HG03520 (cell line): ENCODE data around the gene CIZ1.

Experiments
- ATAC-seq: cut with Tn5 transposase; IDR thresholded peaks from one replicate; pipeline ENCODE4 v1.9.1; 2021; ENCODE audit warnings: mild to moderate bottlenecking, moderate library complexity; ENCODE audit not compliant: unreplicated experiment

Gene CIZ1

GRCh38 chr9:128163523-128164306, 27.7 kb downstream of the CIZ1 start:
- no peak for ATAC-seq

- ATAC-seq: no peak
Observed at GRCh38 chr9:128163027-128163515, 28.3 kb downstream of the CIZ1 start.

- no peak for ATAC-seq
Observed at GRCh38 chr9:128162215-128163026, 29.0 kb downstream of the CIZ1 start.

GRCh38 chr9:128161215-128161902, 30.0 kb downstream of the CIZ1 start:
- ATAC-seq: no peak

- peak; percentile 1 for ATAC-seq
Observed at GRCh38 chr9:128160603-128160987, 30.8 kb downstream of the CIZ1 start.

GRCh38 chr9:128159784-128160602, 31.4 kb downstream of the CIZ1 start, which contains the start of gene BBLN:
Gene BBLN (plus strand): TSS chr9:128160265. CDS start chr9:128160408, 143 bp downstream.
- peak; percentile 67 for ATAC-seq

GRCh38 chr9:128159522-128159783, 31.9 kb downstream of the CIZ1 start:
- ATAC-seq: no peak

GRCh38 chr9:128155736-128156500, 35.5 kb downstream of the CIZ1 start:
- no peak for ATAC-seq

GRCh38 chr9:128153947-128154695, 37.3 kb downstream of the CIZ1 start:
- ATAC-seq: no peak

GRCh38 chr9:128153060-128153946, 38.1 kb downstream of the CIZ1 start:
- no peak for ATAC-seq

- ATAC-seq: no peak
Observed at GRCh38 chr9:128152133-128153059, 39.0 kb downstream of the CIZ1 start.

- ATAC-seq: no peak
Observed at GRCh38 chr9:128151309-128152132, 39.9 kb downstream of the CIZ1 start.

GRCh38 chr9:128150594-128151308, 40.6 kb downstream of the CIZ1 start:
- no peak for ATAC-seq

- no peak for ATAC-seq
Observed at GRCh38 chr9:128149951-128150593, 41.3 kb downstream of the CIZ1 start.
